Activated T-cell treated with anti-CD3 and anti-CD28 coated beads for 1 hour (primary cell): ENCODE results near the gene GNG4.

ENCODE experiments used
- DNase-seq: peaks from one replicate; pipeline ENCODE4 v3.0.0-alpha.2; 2020; ENCODE audit warnings: low read depth

The GNG4 gene

GRCh38 chr1:235649368-235650163 lies at the start of gene GNG4:
Gene GNG4, minus strand, starts transcription at chr1:235649784. Its CDS starts 65,946 bp downstream, at chr1:235583838.
- DNase-seq = no peak

DNA sequence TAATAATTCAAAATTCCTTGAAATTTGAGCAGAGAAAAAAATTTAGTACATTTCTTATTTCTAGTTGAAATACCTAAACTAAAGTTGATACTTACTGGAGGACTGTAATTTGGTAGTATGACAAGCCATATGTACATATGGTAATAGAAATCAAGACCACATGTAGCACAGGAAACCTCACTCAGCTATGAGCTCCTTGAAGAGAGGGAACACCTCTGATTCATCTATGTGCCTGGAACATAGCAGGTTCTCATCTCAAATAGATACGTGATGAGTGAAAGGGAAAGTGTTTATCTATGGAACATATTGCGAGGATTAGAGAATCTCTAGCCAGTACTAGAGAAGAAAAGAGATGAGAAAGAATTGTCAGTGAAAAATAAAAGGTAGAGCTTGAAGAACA lies 47.9 kb upstream of the GNG4 start:
- DNase-seq = no peak

DNA sequence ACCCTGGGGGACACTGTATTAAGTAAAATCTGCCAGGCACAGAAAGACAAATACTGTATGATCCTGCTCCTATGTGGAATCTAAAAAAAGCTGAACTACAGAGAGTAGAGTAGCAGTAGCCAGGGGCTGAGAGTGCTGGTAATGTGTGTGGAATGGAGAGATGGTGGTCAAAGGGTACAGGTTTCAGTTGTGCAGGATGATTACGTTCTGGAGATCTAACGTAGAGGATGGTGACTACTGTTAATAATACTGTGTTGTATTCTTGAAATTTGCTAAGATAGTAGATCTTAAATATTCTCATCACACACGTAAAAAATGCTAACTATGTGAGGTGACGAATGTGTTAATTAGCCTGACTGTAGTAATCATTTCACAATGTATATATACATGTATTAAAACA lies 39.8 kb upstream of the GNG4 start:
- DNase-seq = no peak

DNA sequence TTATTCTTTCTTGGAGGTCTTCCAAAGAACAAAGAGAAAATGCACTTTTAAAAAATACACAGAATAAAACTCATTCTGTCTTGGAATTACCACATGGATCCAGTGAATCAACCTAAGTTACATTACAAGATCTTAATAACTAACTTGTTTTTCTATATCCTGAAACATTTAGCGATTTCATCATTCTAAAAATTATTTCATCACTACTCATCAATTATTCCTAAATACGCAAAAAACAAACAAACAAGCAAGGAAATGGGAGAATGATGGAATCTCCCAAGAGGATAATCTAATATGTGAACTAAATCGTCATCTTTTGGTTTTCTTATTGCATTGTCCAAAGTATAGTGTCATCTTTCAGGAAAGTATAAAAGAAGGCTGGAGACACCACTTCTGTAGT lies 38.5 kb upstream of the GNG4 start:
- no peak for DNase-seq

DNA sequence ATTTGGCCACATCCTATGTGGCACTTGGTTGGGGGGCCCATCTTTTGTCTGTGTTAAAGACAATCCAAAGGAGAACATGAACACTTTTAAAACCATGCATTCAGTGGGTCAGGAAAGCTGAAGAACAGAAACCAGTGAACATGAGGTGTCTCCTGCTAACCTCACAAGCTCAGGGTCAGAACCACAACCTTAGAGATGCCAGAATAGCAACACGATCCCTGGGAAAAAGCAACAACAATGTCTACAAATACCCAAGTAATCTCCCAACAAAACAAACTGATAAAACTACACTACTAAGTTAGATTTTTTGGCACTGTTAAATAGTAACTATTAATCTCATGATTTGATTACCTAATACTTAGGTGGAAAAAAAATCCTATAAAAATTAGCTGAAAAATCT lies 34.1 kb upstream of the GNG4 start:
- no peak for DNase-seq

GRCh38 chr1:235682216-235682615 lies 32.6 kb upstream of the GNG4 start:
- DNase-seq = no peak

DNA sequence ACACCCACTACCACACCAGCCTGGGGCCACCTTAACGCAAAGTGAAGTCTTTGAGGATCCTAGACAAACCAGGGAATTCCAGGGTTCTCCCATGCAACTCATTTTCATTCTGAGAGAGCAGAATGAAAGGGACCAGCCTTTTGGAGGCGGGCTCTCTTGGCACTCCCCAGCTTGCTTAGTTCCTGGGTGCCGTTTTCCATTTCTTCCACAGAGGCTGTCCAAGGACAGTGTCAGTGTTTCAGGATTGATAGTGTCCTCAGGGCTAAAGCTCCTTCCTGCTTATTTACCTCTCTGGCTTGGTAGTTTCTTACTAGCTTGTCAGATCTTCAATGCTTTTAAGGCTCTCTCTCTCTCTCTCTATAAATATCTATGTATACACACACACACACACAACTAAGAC lies 30.1 kb upstream of the GNG4 start:
- DNase-seq = no peak

DNA sequence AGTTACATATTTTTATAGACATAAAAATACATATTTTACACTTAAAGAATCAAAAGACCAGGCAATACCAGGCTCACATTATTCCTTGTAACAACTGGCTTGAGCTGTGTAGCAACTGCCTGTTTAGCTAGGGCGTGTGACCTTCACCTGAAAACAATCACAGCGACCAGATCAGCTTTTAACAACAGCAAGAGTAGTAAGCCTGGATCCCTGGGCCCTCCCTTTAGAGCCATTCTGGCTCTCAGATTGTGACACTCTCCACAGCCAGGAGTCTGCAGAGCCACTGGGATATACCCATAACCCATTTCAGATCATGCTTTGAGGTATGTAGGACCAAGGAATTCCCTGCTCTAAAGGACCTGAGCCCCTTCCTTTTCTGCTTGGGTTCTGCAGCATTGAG lies 29.4 kb upstream of the GNG4 start:
- DNase-seq = no peak

- no peak for DNase-seq
Observed at GRCh38 chr1:235675152-235675890, 25.7 kb upstream of the GNG4 start.

- no peak for DNase-seq
Observed at GRCh38 chr1:235673981-235674380, 24.4 kb upstream of the GNG4 start.

DNA sequence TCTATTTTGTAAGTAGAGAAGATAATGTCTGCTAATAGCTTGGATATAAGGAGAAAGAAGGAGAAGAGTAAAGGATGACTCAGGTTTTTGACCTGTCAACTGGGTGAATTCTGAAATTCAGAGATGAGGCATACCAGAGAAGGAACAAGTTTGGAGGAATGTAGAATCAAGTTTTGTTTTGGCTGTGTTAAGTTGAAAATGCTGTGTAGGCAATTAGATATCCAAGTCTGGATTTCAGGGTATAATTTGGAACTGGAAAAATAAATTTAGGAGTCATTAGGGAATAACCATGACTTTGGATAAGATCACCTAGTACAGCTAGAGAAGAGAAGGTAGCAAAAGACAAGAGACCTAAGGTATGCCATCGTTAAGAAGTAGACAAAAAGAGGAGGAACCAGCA lies 22.4 kb upstream of the GNG4 start:
- DNase-seq = no peak

DNA sequence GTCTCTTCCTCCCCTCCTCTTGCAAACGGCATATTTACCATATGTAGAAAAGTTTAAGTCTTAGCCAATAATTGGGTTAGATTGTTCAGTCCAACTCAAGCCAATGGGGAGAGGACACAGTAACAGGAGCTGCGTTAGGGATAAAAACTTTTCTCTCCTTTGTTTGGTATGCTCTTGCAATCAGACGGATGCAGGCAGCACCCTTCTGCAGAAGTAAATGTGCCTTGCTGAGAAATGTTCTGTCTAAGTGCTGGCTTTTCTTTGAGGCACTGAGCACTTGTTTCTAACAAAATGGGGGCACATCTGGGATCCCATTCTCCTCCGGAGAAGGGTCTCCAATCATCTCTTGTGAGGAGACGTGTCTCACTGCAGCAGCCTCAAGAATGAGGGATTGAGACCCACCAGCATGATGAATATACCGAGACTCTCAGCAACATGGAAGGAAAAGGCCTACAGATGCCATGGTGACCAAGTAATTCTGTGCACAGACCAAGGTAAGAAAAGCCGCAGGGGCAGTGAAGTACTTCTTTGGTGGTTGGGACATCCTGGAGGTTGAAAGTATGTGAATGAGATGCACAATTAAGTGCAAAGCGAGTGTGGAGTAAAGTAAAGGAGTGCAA lies 20.7 kb upstream of the GNG4 start:
- no peak for DNase-seq

GRCh38 chr1:235669277-235669676 lies 19.7 kb upstream of the GNG4 start:
- no peak for DNase-seq

DNA sequence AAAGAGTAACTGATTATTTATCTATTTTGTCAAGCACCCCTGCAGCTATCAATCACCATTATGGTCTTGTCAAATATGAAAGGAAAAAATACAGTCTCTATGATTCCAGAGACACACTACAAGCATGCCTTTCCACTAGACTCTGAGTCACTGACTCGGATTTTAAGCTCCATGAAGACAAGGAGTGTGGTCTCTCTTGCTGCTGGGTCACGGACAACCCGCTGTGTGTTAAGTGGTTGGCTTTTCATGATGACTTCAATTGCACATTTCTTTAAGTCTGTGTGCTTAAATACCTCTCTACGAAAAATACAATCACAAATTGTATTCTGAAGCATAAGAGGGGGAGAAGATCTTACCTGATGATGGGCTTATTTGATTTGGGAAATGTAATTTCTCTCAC lies 14.0 kb upstream of the GNG4 start:
- no peak for DNase-seq

DNA sequence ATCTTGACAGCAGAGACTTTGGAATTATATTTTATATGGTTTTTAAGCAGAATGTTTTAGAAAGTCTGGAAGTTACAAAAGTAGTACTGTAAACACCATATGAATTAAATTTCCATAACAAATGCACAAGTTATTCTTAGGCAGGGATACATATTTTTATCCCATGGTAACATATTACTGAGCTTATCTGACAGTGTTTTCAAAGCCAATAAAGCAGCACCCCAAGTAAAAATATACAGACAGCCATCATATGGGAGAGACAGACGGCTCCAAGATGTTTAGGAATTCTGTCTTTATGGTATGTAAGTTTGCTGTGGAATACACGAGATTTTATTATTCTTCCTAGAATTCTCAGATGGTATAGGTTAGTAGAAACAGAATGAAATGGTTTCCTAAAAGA lies 12.0 kb upstream of the GNG4 start:
- no peak for DNase-seq

DNA sequence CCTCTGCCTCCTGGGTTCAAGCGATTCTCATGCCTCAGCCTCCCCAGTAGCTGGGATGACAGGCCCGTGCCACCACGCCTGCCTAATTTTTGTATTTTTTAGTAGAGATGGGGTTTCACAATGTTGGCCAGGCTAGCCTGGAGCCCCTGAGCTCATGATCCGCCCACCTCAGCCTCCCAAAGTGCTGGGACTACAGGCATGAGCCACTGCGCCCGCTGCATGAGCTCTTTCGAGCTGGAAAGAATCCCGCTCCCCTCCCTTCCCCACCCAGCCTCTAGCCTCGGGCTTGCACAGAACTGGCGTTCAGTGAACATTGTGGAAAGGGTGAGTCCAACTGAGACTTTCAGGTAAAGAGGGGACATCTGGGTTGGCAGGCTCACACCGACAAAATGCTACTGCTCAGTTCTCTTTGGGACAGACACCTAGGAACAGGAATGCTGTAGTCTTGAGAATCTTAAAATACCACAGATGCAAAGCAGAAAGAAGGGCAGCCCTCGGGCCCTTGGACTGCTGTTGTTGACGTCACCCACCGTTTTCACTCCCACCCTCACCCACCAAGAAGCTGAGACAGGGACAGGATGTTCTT lies 9.7 kb upstream of the GNG4 start:
- DNase-seq = no peak

DNA sequence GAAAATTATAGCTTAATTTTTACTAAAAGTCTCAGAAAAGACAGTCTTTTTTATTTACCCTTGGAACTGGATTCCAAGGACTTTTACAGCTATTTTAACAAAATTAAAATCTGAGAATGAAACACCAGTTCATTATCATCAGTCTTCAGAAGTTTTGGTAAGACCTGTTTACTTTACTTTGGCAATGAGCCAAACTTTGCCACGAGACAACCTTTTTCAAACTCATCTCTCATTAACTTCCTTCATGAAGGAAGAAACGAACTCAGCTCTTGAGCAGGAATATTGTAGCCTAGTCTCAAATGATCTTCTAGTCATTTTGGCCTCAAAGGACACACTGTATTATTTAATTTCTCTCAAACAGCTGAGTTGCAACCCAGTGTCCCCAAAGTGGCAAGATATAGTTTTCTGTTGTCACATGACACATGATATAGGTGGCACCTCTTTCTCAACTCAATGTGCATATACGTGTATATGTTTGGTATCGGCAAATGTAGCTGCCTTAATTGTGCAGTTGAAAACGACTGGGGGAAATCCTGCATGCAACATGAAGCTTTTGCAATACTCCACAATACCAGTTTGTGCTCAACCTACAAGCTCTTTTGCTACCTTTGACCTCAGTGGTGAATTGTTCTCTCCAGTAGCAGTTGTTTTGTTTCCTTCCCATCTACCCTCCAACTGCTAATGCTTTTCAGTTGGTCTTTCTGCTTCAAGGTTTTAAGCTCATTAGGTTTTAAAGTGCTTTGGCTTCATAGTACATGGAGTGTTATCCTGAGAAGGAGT lies 8.4 kb upstream of the GNG4 start:
- no peak for DNase-seq

- no peak for DNase-seq
Observed at GRCh38 chr1:235657269-235657668, 7.7 kb upstream of the GNG4 start.

- no peak for DNase-seq
Observed at GRCh38 chr1:235652364-235652763, 2.8 kb upstream of the GNG4 start.

- DNase-seq = no peak
Observed at GRCh38 chr1:235651170-235651806, 1.7 kb upstream of the GNG4 start.

DNA sequence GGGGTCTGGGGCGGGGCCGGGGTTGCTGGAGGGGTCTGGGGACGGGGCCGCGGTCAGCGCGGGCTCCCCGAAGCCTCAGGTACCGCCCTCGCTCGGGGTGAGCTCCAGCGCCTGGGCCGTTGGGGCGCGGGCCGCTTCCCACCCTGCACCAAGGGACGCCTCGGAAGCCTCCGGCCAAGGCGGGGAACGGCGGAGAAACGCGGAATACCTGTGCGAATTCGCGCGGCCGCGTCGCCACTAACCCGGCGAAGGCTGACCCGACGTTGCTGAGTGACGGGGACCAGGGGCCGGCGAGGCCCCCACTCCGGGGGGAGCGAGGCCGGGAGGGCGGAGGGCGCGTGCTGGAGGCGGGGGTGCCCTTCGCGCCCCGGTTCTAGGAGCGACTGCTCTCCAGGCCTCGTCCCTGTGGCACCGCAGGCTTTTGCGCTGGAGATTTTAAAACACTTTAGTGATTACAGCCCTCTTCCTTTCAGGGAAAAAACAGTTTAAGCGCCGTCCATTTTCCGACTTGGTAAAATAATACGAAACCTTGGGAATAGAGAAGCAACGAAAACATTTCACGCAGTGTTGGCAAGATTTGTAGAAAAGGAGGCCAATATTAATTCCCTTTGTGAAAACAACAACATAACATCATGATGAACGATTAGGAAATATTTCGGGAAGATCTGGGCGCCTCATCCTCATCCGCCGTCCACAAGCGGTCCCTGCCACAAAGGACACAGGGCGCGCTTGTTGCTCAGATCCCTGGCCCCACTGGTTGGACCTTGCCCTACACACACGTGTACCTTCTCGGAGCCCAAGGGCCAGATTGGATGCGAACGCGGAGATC lies 971 bp upstream of the GNG4 start:
- DNase-seq = no peak
